AG10803 (cell line): ENCODE measurements around the gene PIGQ.

Experiments used
- DNase-seq: peaks from one replicate; pipeline ENCODE4 v3.0.0; 2010; ENCODE audit warnings: low read depth
- H3K4me3 ChIP-seq: 2 replicates; pipeline ENCODE4 v1.5.1; 2011; ENCODE audit warnings: mild to moderate bottlenecking, low read length, control low read depth
- TF ChIP-seq, protein P1 (sequence below): conservative IDR thresholded peaks from 2 replicates; pipeline ENCODE4 v1.5.1; 2011; ENCODE audit warnings: mild to moderate bottlenecking, low read length, control low read depth, inconsistent platforms

PIGQ gene

DNA sequence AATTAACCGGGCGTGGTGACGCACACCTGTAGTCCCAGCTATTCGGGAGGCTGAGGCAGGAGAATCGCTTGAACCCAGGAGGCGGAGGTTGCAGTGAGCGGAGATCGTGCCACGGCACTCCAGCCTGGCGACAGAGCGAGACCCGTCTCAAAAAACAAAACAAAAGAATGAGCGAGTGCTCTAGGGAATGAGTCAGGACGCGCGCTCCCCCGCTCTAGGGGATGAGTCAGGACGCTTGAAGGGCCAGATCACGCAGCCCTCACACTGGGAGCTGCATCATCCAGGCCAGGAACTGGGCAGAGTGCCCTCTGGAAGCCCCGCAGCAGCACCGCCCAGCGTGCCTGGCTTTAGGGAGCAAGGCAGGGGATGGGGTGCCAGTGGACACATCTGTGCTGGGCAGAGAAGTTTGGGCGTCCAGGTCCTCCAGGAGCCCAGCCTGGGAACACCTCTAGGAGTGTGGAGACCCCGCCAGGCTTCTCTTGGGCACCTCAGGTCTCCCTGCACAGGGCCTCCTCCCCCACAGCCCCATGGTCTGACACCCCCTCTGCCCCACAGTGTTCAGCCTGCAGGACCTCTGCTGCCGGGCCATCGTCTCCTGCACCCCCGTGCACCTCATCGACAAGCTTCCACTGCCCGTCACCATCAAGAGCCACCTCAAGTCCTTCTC, 57.2 kb downstream of the PIGQ start:
- TF ChIP-seq, protein P1, sequence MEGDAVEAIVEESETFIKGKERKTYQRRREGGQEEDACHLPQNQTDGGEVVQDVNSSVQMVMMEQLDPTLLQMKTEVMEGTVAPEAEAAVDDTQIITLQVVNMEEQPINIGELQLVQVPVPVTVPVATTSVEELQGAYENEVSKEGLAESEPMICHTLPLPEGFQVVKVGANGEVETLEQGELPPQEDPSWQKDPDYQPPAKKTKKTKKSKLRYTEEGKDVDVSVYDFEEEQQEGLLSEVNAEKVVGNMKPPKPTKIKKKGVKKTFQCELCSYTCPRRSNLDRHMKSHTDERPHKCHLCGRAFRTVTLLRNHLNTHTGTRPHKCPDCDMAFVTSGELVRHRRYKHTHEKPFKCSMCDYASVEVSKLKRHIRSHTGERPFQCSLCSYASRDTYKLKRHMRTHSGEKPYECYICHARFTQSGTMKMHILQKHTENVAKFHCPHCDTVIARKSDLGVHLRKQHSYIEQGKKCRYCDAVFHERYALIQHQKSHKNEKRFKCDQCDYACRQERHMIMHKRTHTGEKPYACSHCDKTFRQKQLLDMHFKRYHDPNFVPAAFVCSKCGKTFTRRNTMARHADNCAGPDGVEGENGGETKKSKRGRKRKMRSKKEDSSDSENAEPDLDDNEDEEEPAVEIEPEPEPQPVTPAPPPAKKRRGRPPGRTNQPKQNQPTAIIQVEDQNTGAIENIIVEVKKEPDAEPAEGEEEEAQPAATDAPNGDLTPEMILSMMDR, result no peak
- H3K4me3 ChIP-seq, result no peak overlapping the region
- DNase-seq, result peak; percentile 94

DNA sequence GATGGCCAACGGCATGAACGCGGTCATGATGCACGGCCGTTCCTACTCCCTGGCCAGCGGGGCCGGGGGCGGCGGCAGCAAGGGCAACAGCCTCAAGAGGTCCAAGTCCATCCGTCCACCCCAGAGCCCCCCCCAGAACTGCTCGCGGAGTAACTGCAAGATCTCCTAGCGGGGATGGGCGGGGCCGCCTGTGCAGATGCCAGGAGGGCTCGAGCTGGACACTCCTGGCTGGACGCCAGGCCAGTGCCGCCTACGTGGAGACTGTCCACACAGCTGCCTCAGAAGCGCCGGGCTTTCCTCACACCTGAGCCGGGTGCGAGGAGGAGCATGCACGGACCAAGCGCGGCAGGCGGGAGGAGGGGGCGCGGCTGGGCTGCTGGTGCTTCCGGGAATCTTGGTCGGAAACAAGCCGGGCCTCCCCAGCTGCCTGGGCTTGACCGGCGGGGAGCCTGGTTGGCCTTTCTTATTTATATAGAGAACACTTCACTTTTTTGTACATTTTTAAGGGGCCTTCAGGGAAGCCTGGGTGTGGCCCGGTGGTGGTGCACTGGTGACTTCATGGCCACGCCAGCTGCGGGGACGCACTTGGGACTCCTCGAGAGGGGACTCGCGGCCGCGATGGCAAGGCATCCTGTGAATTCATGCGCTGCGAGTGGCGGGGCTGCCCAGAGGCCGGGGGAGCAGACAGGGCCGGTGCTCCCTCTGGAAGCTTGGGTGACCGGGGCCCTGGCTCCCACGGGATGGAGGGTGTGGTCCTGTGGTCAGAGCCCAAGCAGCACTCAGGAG, 57.9 kb downstream of the PIGQ start:
- H3K4me3 ChIP-seq, result no peak overlapping the region
- no peak for DNase-seq
- TF ChIP-seq, protein P1, result no peak

DNA sequence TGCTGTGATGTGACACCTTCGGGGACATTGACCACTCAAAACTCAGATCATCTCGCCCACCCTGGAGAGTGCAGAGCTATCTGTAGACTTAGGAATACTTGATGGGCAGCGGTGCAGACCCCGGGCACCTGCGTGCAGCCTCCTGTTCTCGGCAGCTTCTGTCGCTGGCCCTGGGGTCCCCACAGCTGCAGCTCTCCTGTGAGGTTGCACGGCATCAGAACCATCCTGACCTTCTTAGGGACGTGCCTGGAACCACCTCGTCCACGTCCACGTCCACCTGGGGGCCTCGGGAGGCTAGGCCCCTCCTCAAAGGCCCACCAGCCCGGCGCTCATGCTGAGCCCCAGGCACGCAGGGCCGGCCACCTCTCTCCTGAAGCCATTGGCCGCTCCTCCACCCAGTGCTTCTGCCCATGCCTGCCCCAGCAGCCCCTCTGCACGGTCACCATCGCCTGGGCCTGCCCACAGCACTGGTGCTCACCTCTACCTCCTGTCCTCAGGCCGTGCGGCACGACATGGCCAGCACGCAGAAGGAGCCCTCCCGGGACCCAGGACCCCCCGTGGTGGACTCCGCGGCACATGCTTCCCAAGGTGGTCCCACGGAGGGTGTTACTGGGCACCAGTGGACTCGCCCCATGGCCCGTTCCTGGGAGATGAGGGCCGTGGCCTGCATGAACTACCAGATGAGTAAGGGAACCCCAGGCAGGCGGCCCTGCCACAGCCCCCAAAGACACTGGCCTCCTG, 58.7 kb downstream of the PIGQ start:
- TF ChIP-seq, protein P1, result no peak
- no peak for DNase-seq
- no peak overlapping the region for H3K4me3 ChIP-seq

DNA sequence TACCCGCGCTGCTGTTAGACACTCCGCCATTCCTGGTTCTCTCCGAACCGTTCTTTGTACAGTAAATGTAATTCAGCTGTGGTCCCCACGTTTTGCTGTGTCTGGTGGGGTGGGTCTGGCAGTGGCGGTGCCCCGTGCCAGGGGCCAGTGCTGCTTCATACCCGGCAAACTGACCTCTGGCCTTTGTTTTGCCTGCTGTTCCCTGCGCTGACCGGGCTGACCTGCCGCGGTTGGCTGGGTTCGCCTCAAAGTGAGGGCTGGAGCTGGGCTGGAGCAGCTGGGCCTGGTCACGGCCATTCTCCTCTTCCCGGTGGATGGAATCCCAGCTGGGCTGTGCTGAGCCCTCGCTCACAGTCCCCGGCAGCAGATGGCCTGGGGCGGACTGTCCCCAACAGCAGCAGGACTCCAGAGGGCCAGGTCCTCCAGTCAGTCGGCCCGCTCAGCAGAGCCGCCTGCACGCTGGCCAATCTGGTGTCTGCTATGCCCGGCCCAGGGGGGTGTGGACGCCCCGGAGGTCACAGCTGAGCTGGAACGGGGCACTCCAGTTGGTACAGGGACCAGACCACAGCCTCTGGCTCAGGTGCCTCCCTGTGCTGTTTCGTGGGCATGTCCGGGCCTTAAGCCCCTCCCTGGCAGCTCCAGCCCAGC, 59.5 kb downstream of the PIGQ start:
- no peak overlapping the region for H3K4me3 ChIP-seq
- TF ChIP-seq, protein P1, result no peak
- no peak for DNase-seq

DNA sequence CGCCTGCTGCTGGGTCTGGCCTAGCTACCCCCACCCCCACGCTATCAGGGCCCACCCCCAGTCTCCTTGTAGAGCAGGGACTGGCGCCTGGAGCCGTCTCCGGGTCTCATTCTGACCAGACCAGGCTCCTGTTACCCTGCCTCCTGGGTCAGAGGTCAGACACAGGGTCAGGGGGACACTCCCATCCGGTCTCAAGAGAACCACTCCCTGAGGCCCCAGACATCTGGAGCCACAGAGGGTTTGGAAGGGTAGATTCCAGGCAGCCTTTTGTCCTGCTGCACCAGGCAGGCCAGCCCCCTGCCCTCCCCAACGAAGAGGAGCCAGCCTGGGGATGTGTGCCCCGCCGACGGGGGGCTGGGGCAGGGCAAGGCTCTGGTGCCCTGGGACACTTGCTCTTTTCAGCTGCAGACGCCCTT, 60.1 kb downstream of the PIGQ start:
- H3K4me3 ChIP-seq, result no peak overlapping the region
- TF ChIP-seq, protein P1, result no peak
- DNase-seq, result no peak

DNA sequence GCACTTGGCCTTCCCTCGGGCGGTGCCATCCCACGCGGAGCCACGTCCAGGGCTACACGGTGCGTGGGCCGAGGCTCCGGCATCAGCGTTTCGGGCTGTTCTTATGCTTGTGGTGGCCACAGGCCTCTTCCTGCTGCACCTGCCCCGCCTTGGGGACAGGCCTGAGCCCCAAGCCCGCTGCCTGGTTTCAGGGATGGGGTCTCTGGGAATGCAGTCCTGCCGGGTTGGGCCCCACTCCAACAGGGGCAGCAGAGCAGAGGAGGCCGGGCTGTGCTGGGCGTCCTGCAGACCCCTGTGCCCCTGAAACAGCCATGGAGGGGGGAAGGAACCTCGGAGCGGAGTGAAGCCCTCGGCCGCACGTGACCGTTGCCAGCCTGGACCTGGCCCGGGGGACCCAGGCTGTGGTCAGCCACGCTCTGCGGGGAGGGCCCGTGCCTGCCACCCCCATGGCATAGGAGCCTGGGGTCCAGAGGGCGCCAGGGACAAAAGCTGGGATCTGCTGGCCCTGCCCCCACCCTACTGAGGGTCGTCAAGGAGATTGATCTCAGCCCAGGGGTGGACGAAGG, 60.6 kb downstream of the PIGQ start:
- TF ChIP-seq, protein P1, result no peak
- no peak overlapping the region for H3K4me3 ChIP-seq
- DNase-seq, result no peak
